Fibroblast of lung (primary cell): ENCODE results near the gene TESK2.

Source experiments
- EZH2 ChIP-seq: IDR thresholded peaks from 2 replicates; pipeline ENCODE4 v1.5.1; 2012; ENCODE audit warnings: low read length, control low read depth, mild to moderate bottlenecking; ENCODE audit errors: missing control alignments
- TF ChIP-seq, protein P1 (sequence below), 2 donors: IDR thresholded peaks in 1 of 2; conservative IDR thresholded peaks in 1 of 2; 1 replicate in 1 of 2; 2 replicates in 1 of 2; pipeline ENCODE4 v1.5.1; 2011 to 2012; ENCODE audit warnings: low read length in 2 of 2, control low read depth in 1 of 2, inconsistent platforms in 1 of 2, low read depth in 1 of 2, mild to moderate bottlenecking in 1 of 2

DNA sequence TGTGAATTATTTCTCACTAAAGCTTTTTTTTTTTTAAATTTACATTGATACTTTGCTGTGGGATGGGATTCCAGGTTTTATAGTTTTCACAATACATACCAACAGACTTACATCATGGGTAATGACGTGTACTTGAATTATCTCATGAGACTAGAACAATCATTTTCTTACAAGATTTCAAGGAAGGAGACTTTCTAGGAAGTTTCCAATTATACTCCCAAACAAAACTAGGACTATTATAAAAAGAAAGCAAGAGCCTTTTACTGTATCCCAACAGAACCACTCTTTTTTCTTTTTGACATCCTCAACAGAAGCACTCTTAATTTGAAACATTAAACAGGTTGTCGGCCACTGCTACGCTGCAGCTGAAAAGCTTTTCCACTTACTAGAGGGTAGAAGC is 48.7 kb downstream of the TESK2 start:
- TF ChIP-seq, protein P1, sequence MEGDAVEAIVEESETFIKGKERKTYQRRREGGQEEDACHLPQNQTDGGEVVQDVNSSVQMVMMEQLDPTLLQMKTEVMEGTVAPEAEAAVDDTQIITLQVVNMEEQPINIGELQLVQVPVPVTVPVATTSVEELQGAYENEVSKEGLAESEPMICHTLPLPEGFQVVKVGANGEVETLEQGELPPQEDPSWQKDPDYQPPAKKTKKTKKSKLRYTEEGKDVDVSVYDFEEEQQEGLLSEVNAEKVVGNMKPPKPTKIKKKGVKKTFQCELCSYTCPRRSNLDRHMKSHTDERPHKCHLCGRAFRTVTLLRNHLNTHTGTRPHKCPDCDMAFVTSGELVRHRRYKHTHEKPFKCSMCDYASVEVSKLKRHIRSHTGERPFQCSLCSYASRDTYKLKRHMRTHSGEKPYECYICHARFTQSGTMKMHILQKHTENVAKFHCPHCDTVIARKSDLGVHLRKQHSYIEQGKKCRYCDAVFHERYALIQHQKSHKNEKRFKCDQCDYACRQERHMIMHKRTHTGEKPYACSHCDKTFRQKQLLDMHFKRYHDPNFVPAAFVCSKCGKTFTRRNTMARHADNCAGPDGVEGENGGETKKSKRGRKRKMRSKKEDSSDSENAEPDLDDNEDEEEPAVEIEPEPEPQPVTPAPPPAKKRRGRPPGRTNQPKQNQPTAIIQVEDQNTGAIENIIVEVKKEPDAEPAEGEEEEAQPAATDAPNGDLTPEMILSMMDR (conservative IDR thresholded peaks at IDR 0.05 in 1 of 2, IDR thresholded peaks at IDR 0.05 in 1 of 2; ENCODE audit: low read depth in 1 of 2, low read length in 2 of 2) = no peak
- no peak for TF ChIP-seq EZH2
